ENCODE results near the gene IFNA2.
"Not testable (repeated sequence)": the region's sequence is repeated elsewhere in the genome, so short reads cannot be mapped to it uniquely, and the experiment has no call there.

Gene IFNA2

GRCh38 chr9:21385131-21385670 lies at the start of gene IFNA2:
TSS of gene IFNA2 (minus strand) at chr9:21385398. CDS start at chr9:21385329, 69 bp downstream.
- no peak for TF ChIP-seq ZNF274 (IDR thresholded peaks at IDR 0.05; ENCODE audit: low read depth, low read length)
- no peak within 1 kb of the TSS; the same call in 1 of the 2 replicates for H3K4me3 ChIP-seq (ENCODE audit: low read length)

GRCh38 chr9:21435015-21435383 lies 49.8 kb upstream of the IFNA2 start:
- H3K4me3 ChIP-seq (ENCODE audit: low read length) = not testable (repeated sequence)

GRCh38 chr9:21434202-21435014 lies 49.2 kb upstream of the IFNA2 start:
- no peak for TF ChIP-seq ZNF274 (IDR thresholded peaks at IDR 0.05; ENCODE audit: low read depth, low read length)

GRCh38 chr9:21432672-21433425 lies 47.7 kb upstream of the IFNA2 start:
- no peak overlapping the region for H3K4me3 ChIP-seq (ENCODE audit: low read length)
- TF ChIP-seq ZNF274 (IDR thresholded peaks at IDR 0.05; ENCODE audit: low read depth, low read length) = no peak

More at GRCh38 chr9:21434202-21435014, 49.2 kb upstream of the IFNA2 start:
- no peak overlapping the region for H3K4me3 ChIP-seq (ENCODE audit: low read length)

- TF ChIP-seq ZNF274 (IDR thresholded peaks at IDR 0.05; ENCODE audit: low read depth, low read length) = no peak
- no peak overlapping the region for H3K4me3 ChIP-seq (ENCODE audit: low read length)
Observed at GRCh38 chr9:21429191-21429590, 44.0 kb upstream of the IFNA2 start.

- TF ChIP-seq ZNF274 (IDR thresholded peaks at IDR 0.05; ENCODE audit: low read depth, low read length) = no peak
- no peak overlapping the region for H3K4me3 ChIP-seq (ENCODE audit: low read length)
Observed at GRCh38 chr9:21428235-21428634, 43.0 kb upstream of the IFNA2 start.

- H3K4me3 ChIP-seq (ENCODE audit: low read length) = no peak overlapping the region
- no peak for TF ChIP-seq ZNF274 (IDR thresholded peaks at IDR 0.05; ENCODE audit: low read depth, low read length)
Observed at GRCh38 chr9:21415493-21416267, 30.5 kb upstream of the IFNA2 start.

- TF ChIP-seq ZNF274 (IDR thresholded peaks at IDR 0.05; ENCODE audit: low read depth, low read length) = no peak
Observed at GRCh38 chr9:21414220-21414940, 29.2 kb upstream of the IFNA2 start.

GRCh38 chr9:21413624-21414023 lies 28.4 kb upstream of the IFNA2 start:
- H3K4me3 ChIP-seq (ENCODE audit: low read length) = no peak overlapping the region
- TF ChIP-seq ZNF274 (IDR thresholded peaks at IDR 0.05; ENCODE audit: low read depth, low read length) = no peak

More at GRCh38 chr9:21414220-21414940, 29.2 kb upstream of the IFNA2 start:
- H3K4me3 ChIP-seq (ENCODE audit: low read length) = no peak overlapping the region

- H3K4me3 ChIP-seq (ENCODE audit: low read length) = no peak overlapping the region
- no peak for TF ChIP-seq ZNF274 (IDR thresholded peaks at IDR 0.05; ENCODE audit: low read depth, low read length)
Observed at GRCh38 chr9:21413151-21413550, 28.0 kb upstream of the IFNA2 start.

- no peak for TF ChIP-seq ZNF274 (IDR thresholded peaks at IDR 0.05; ENCODE audit: low read depth, low read length)
- no peak overlapping the region; the same call in 1 of the 2 replicates for H3K4me3 ChIP-seq (ENCODE audit: low read length)
Observed at GRCh38 chr9:21412107-21412506, 26.9 kb upstream of the IFNA2 start.

GRCh38 chr9:21408817-21409216 lies 23.6 kb upstream of the IFNA2 start, which contains the start of gene IFNA8:
TSS of gene IFNA8 (plus strand) at chr9:21409117. CDS start at chr9:21409177, 60 bp downstream.
- TF ChIP-seq ZNF274 (IDR thresholded peaks at IDR 0.05; ENCODE audit: low read depth, low read length) = no peak
- H3K4me3 ChIP-seq (ENCODE audit: low read length) = no peak within 1 kb of the TSS

- no peak for TF ChIP-seq ZNF274 (IDR thresholded peaks at IDR 0.05; ENCODE audit: low read depth, low read length)
- no peak overlapping the region for H3K4me3 ChIP-seq (ENCODE audit: low read length)
Observed at GRCh38 chr9:21404146-21404545, 18.9 kb upstream of the IFNA2 start.

All from GM08714 (cell line).